Measurements from ENCODE around the gene CTNNB1.

CTNNB1 gene

GRCh38 chr3:41220906-41221677 is 21.8 kb downstream of the CTNNB1 start:
- DNase-seq, result no peak

DNA sequence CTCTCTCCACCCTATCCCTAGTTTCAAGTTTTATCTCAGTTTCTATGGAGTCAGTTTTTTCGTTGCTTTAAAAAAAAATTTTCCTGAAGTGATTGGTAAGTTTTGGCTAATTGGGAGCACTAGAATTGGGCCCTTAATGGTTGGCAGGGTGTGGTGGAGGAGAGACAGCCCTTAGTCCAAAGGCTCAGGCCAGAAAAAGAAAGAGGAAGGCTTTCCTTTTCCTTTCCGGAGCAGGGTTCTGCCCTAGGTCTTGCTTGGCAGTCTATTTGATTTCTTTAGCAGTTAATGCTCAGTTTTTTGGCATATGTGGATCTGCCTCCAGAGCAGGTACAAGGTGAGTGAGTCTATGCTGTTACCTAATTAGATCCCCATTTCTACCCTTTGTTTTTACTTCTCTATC is 22.7 kb downstream of the CTNNB1 start:
- no peak for DNase-seq

- DNase-seq, result no peak
Measured at GRCh38 chr3:41222501-41222900, 23.2 kb downstream of the CTNNB1 start.

DNA sequence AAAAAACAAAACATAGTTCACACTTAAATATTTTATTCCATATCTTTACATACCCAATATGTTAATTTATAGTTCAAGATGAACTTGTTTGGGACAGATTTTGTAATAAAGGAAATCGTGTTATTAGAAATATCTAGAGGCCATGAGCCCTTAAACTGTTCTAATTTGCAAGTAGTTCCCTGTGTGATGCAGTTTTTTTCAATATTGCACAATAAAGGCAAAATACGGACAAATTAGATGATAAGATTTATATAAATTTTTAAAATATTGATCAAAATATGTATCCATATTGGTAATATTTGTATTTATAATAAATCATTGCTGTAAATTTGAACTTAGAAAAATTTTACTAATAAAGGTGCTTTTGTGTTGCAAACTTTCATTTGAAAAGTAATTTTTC is 23.8 kb downstream of the CTNNB1 start:
- no peak for DNase-seq

GRCh38 chr3:41223691-41224090 is 24.4 kb downstream of the CTNNB1 start:
- DNase-seq, result no peak

DNA sequence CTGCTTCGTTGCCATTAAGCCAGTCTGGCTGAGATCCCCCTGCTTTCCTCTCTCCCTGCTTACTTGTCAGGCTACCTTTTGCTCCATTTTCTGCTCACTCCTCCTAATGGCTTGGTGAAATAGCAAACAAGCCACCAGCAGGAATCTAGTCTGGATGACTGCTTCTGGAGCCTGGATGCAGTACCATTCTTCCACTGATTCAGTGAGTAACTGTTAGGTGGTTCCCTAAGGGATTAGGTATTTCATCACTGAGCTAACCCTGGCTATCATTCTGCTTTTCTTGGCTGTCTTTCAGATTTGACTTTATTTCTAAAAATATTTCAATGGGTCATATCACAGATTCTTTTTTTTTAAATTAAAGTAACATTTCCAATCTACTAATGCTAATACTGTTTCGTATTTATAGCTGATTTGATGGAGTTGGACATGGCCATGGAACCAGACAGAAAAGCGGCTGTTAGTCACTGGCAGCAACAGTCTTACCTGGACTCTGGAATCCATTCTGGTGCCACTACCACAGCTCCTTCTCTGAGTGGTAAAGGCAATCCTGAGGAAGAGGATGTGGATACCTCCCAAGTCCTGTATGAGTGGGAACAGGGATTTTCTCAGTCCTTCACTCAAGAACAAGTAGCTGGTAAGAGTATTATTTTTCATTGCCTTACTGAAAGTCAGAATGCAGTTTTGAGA is 25.0 kb downstream of the CTNNB1 start:
- peak; percentile 92 for DNase-seq

GRCh38 chr3:41234823-41235721 is 35.8 kb downstream of the CTNNB1 start:
- peak; percentile 23 for DNase-seq

DNA sequence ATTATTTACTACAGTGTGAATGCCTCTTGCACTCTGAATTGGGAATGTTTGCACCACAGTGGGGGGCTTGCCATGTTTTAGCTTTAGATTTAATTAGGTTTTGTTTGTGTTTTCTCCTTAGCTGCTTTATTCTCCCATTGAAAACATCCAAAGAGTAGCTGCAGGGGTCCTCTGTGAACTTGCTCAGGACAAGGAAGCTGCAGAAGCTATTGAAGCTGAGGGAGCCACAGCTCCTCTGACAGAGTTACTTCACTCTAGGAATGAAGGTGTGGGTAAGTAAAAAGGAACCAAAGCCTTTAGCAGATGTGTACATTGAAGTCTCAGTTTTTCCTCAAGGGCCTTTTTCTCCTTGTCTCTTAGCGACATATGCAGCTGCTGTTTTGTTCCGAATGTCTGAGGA is 36.9 kb downstream of the CTNNB1 start:
- no peak for DNase-seq

- DNase-seq, result no peak
Measured at GRCh38 chr3:41237907-41238306, 38.6 kb downstream of the CTNNB1 start.

GRCh38 chr3:41239587-41239986 is 40.3 kb downstream of the CTNNB1 start:
- DNase-seq, result peak; percentile 20

GRCh38 chr3:41241161-41241560 is 41.9 kb downstream of the CTNNB1 start:
- DNase-seq, result no peak

DNA sequence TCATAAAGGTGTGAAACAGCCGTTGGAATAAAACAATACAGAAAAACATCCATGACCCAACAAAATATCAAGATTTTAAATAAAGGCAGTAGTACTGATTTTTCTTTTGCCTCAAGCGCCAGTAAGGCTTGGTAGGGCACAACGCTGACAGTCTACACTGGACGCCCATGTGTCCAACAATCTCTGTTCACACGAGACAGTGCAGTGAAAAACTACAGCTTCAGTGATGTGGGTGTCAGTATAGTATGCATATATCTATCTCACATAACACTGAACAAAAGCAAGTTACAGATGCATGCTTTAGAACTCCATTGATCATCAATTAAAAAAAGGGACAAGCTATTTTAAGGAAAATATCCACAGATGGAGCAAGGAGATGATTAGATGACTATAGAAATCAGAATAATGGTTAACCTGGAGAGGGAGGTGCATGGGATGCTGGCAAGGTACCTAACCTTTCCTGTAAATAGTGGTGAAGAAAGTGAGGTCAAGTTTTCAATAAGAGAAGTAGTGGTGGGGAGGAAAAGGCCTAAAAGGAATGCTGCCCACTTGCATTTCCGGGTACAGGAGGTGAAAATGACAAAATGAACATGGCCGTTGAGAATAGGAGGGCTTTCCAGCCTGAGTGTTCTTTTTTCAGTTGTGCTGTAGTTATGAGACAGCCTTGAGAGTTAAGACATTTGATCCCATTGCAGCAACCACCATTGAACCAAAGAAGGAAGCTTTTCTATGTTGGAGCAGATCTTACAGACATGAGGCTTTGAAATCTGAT is 42.7 kb downstream of the CTNNB1 start:
- DNase-seq, result no peak

DNA sequence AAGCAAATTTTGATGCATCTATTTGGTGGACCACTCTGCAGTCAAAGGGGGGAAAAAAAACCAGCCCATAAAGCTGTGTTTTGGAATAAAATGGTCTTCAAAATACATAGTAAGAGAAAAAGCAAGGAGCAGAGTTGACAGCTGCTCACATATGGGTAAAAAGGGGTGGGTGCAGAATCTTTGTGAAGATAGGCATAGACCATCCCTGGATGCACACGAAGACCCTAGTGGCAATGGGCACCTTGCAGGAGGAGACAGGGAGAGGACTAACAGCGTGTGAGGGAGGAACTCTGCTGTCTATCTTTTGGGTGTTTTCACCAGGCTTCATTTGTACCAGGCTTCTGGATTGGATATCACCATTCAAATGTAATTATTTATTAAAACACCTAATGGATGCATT is 43.9 kb downstream of the CTNNB1 start:
- DNase-seq, result no peak

DNA sequence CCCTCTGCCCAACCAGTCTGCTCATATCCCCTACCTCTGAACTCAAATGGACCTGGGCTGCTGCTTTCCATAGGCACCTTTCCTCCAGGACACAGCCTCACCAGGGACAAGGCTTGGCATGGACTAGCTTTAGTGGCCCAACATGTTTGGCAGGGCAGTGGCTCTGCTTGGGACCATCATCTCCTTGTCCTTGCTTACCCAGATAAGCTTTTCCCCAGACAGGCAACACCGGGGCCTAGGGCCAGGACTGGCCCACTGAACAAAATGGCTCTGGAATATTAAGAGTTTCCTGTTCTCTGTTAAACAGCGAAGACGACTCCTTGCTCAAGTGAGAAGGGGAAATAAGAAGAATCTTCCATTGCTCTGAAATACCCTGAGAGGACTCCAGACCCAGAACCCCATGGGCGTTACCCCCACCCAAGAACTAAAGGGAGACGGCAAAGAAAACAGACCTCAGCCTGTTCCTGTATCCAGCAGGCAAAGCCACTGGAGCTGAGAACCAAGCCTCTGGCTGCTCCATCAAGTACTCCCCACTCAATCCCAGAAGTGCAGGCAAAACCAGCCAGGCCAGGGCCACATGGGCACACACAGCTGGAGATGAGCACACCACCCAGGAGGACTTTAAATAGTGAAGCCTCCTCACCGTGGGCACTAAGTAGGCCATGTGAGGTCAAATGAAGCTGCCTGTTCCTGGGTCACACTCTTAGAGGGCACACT is 45.5 kb downstream of the CTNNB1 start:
- DNase-seq, result no peak

DNA sequence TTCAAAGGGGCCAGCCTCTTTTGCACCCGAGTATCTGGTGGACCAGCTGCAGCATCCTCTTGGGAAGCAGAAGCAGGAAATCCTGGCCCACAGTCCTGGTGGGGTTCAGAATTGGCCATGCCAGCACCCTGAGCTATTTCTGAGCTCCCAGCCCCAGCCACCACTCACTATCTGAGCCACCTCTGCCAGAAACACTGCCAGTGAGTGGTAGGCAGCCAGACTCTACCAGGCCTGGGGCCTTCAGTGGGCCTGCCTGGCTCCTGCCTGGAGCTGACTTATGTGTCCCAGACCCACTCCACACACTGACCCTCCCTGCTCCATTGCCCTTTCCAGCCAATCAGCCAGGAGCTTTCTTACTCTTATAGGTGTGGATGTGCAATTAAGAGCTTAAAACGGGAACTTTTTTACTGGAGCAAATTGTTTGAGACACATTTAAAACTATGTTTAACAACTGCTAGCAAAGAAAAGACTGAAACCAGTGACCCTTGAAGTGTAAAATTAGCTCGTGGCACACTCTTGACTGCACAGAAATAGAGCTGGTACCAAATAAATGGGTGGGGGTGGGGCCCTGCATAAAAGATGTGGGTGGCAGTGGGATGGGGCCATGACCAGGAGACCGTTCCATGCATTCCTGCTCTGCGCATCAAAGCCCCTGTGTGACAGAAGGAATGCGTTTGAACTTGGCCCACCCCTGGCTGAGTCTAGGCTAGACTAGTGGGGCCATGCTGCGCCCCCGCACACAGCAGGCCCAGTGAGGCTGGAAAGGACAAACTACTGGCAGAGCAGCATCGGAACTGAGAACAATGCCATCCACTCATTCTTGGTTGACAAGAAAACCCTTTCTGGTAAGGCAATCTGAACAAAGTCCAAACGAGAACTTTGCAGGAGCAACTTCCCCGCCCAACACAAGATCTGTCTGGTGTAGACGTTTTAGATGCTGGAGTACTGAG is 48.0 kb downstream of the CTNNB1 start:
- DNase-seq, result no peak

- no peak for DNase-seq
Measured at GRCh38 chr3:41248525-41248924, 49.2 kb downstream of the CTNNB1 start.

DNA sequence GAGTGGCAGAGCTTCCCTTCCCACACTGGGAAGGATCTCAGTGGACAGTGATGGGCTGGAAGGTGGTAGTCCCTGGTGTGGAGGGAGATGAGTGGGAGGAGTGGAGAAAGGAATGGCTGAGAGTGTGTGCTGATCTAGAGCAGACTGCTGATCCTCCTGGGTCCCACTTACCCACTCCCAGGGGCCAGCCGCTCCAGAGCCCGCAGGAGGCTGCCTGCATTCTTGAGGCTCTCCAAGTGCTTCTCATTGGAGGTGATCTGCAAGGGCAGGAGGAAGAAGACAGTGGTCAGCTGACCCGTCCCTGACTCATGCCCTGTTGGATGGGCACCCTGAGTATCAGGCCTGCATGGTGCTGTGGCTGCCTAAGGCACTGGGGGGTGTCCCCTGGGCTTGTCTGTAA is 50.0 kb downstream of the CTNNB1 start:
- no peak for DNase-seq

- no peak for DNase-seq
Measured at GRCh38 chr3:41250825-41251224, 51.5 kb downstream of the CTNNB1 start.

GRCh38 chr3:41251593-41251992 is 52.3 kb downstream of the CTNNB1 start:
- DNase-seq, result no peak

DNA sequence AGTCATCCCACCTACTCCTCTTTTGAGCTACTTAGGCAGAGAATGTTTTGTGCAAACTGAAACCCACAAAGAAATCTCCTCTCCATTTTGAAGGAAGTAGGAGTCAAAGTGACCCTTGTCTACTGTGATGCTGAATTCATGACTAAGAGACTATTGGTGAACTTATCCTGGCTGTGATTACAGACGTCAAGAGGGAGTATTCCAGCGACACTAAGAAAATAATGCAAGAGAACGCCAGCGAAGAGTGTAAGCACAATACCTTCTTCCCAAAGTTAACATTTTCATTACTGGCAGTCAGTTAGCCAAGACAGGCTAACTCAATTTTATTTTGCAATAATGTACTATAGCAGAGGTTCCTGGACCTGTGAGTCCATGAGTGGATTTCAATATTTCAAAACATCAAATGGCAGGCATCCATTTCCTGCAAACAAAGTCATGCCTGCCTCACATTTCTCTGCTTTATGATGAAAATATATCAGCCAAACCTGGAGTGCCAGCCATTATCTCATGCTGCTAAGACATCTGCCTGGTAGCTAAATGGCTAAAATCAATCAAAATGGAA is 59.0 kb downstream of the CTNNB1 start:
- no peak for DNase-seq
